A673 (cell line): Measurements from ENCODE around the gene CHST12.

Source experiments
- CTCF ChIP-seq: fragments of 300-800, 200-600 bp; sonication (generic); conservative IDR thresholded peaks from 2 replicates; pipeline ENCODE4 v1.5.1; 2017; ENCODE audit warnings: low read depth, mild to moderate bottlenecking, antibody characterized with exemption, low read length, moderate library complexity, mixed read lengths
- EZH2 ChIP-seq: fragments of 200-600 bp; sonication (generic); IDR thresholded peaks from 2 replicates; pipeline ENCODE4 v1.6.1; 2017; ENCODE audit warnings: borderline replicate concordance, low read depth, mild to moderate bottlenecking, mixed read lengths, antibody characterized with exemption, low read length; ENCODE audit not compliant: poor library complexity, severe bottlenecking

- TF ChIP-seq CTCF (no peak), EZH2 (no peak)
Measured at GRCh38 chr7:2440608-2441245, 37.3 kb downstream of the CHST12 start.
